Activated gamma-delta T cell treated with anti-CD3 and anti-CD28 coated beads, Interleukin-2, amount 50 U/mL, for 16 hours (primary cell): ENCODE measurements around the gene RAD51B.

Experiments used
- DNase-seq: peaks from one replicate; pipeline ENCODE4 v3.0.0-alpha.2; 2020; ENCODE audit warnings: low read depth

RAD51B gene

DNA sequence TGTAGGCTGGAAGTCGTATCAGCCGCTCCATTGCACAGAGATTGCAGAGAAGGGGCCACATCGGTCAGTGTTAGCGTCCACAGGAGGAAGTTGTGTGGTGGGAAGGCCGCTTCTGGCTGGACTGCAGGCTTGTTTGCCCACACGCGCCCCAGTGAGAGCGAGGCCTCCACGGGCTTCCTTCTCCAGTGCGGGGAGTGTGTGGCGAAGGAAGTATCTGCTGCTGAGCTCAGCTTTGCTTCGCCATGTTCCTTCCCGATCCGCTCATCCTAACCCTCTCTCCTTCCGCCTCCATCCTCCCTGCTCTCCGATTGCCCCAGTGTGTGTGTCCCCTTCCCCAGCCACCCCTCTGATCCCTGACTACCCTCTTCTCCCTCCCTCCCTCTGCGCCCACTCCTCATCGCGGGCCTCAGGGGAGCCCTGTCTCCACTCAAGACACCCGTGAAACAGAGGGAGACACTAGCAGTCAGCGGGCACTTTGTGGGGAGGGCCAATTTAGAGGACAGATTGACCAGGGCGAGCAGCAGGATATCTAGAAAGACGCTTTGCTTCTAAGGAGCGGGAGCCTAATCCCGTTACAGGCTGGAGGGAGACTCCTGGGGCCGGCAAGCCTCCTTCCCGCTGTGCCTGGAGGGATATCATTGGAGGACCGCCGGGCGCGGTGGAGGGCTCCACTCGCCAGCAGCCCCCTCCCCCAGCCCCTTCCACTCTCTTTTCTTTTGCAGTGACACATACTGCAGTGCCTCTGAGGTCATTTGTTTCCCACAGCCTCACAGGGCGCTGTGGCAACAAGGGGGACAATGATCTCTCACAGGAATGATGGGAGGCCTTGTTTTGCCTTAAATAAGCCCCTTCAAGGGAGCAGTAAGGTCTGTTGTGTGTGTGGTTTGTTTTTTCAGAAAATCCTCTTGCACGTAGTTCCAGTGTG lies 544.5 kb downstream of the RAD51B start:
- no peak for DNase-seq

DNA sequence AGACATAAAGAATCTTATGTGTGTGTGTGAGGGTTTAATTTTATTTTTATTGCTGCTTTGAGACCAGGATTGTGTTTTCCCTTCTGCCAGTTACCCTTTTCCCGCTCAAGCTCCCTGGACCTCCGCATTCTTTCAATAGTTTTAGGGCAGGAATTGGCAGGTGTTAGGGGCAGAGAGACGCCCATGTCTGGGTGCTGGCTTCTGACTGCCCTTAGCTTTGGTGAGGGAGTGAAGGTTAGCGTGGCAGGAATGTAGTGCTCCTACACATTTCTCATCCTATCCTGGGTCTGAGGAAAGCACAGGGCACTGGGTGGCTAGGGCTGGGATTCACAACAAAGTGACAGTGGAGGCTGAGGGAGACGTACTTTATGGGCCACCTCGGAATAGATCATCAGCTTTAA lies 545.2 kb downstream of the RAD51B start:
- no peak for DNase-seq

DNA sequence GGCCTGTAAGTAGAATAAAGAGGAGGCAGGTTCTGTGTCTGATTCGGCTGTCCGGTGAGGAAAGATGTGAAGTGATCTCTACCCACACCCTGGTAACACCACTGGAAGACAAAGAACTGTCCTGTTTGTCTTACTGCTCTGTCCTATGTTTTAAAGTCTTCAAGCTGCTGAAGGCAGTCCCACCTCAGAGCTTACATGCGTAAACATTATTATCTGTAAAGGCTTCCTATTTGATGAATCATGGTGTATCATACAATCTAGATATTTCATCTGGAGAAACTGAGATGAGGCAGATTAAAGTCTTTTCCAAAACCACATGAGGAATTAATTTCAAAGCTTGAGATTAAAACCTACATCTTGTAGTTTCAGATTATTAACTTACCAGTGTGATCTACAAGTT lies 545.6 kb downstream of the RAD51B start:
- DNase-seq: no peak

DNA sequence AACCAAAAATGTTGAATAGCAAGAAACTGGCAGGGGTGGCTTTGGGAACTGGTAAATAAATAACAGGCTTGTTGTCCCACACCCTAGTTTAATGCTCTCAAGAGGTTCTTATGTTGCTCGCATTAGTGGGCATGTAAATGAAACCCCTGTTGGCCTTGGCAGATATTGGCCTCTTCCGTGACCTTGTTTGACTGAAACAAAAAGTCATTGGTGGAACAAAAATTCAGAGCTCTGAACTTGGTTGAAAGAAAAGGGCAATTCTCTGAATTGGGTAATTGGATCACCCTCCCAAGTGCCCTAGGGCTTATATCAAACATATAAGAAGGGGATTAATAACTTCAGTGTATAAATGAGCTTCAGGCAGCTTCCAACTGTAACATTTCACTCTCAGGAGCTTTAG lies 547.1 kb downstream of the RAD51B start:
- DNase-seq: no peak

DNA sequence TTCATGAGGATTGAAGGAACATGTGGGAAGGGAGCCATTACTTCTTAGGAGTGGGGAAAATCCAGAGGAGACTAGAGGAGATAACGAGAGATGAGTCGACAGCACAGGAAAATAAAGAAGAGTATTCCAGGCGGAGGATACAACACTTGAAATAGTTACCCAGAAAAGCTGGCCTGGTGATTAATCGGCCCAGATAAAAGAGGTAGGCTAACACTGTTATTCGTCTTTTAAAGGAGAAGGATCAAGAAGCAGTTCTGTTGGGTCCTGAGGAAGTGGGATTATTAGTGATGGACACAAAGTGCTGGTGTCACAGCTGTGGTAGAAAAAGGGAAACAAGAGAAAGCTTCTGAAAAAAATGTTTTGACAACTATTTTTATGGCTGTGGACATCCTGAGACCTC lies 548.0 kb downstream of the RAD51B start:
- no peak for DNase-seq

DNA sequence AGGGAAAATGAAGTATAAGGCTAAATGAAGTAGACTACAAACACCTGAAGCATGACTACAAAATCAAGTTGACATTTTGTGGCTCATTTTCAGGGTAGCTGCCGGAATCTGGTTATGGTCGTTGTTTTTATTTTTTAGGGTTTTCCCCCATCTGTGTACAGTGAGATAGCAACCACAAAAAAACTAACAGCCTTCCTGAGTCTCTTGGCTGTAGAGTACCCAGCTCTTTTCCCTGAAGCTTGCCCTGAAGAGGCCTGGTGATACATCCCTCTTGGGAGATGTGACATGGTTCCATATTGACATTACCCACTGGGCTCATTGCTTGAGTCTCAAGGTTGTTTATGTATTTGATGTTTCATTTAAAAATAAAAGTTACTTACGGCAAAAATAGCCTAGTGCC lies 549.3 kb downstream of the RAD51B start:
- DNase-seq: no peak

DNA sequence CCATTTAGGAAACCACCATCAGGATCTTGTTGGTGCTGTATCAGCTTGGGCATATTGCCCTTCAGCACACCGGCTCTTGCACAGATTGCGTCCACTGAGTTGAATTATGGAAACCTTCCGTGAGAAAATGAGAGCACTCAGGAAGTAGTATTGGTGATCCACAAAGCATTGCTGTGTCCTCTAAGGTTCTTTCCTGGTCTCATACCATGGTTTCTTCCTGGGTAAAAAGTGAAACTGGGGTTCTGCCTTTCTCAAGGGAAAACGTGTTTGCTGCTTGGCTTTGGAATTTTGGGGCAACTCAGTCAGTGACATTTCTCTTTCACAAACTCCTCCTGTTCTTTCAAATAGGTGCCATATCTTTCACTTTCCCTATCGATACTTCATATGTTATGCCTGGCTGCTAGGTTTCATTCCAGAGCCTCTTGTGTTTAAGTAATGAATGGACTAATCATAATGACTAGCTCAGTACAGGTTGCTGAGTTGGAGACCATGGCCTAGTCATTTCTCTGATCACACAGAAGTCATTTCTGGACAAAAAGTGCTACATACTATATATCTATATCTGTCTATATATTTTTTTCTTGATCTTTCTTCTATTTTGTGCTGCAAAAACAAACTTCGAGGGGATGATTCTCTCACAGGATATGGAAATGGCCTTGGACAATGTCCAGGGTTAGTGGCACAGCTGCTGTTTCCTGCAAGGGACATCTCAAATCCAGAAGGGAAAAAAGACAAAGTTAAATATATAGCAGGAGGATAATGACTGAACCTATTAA lies 549.9 kb downstream of the RAD51B start:
- no peak for DNase-seq

DNA sequence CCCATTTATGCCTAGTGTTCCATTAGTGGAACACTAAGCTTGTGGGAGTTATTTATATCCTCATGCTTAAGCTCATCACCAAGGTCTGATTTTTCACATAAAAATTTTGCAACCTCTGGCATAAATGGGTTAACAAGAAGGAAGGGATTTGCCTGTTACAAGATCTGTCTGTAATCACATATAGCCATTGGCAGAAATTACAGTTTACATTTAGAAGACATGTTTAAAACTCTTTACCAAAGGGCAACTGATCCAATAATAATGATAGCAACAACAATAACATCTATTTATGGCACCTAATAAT lies 550.4 kb downstream of the RAD51B start:
- no peak for DNase-seq

DNA sequence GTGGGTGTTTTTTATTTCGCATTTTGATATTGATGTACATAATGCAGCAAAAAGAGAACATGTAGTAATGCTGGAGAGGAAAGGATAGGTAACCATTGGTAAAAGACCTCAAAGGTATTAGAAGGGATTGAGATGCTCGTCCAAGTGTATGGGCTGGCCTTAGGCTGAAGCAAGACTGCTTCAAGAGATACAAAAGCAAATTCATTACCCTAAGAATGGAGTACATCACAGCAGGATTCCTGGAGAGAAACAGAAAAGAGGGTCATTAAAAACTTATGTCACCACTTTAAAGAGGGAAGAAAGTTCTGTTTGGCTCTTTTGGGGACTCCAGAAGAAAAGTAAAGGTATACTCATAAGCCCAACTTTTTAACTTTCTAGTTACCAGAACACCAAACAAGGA lies 552.8 kb downstream of the RAD51B start:
- no peak for DNase-seq

DNA sequence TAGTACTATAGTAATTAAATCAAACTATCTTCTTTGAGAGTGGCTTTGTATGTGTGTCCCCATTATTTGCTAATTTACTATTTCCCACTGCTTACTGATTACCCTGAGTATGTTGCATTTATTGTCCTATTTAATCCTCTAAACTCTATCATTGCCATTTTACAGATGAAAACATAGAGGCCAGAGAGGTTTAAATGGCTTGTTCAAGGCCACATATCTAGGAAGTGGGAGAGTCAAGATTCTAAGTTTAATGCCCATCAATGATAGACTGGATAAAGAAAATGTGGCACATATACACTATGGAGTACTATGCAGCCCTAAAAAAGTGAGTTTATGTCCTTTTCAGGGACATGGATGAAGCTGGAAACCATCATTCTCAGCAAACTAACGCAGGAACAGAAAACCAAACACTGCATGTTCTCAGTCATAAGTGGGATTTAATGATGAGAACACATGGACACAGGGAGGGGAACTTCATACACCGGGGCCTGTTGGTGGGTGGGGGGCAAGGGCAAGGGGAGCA lies 553.6 kb downstream of the RAD51B start:
- no peak for DNase-seq

DNA sequence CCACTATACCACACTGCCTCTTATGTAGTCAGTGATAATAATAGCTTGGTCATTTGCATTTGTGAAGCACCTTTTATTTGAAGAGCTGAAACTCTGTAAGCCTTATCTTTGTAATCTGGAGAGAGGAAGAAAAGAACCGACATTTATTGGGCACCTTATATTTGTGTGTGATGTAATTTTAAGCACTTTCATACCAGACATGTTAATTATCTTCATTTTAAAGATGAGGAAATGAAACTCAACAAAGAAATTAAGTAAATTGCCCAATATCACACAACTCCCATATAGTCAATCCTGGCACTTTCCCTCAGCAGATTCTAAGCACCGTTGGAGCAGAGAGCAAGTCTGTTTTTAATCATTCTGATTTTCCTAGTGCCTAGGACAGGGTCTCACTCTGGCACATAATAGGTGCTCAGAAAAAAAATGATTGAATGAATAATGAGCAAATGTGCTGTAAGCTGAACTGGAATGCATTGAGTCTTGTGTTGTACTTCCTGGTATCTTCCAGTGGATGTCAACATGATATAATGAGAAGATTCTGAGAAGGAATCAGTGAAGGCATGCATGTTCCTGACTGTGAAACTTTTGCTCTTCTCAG lies 554.4 kb downstream of the RAD51B start:
- no peak for DNase-seq

DNA sequence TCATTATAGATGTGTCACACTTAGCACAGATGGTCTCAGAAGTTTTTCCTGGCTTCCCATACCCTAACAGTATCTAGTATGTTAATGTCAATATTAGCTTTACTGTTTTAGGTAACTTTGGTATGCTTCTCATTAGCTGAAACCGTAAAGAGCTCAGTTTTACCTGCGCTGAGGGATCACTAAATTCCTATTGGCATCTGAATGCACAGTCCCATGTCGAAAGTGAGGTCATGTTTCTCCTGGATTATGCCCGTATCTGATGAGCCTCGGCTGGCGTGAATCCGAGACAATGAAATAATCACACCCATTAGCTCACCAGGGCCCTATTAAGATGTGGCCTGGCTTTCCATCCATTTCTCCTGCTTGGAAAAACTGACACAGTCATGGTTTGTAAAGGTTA lies 555.1 kb downstream of the RAD51B start:
- no peak for DNase-seq

DNA sequence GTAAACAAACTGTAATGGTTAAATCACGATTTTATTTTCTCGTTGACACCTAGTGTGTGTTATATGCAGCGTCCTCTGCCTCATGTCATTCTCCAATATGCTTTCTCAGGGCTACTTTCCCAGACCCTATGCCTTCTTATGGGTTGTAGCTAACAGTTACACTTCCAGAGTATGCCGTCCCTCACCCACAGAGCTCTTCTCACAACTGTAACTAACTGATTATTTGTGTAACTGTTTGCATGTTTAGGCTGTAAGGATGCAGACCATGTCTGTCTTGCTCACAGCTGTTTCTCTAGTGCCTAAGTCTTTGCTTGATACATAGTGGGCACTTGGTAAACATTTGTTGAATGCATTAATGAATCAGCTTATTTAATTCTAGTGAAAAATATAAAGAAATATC lies 555.8 kb downstream of the RAD51B start:
- no peak for DNase-seq

DNA sequence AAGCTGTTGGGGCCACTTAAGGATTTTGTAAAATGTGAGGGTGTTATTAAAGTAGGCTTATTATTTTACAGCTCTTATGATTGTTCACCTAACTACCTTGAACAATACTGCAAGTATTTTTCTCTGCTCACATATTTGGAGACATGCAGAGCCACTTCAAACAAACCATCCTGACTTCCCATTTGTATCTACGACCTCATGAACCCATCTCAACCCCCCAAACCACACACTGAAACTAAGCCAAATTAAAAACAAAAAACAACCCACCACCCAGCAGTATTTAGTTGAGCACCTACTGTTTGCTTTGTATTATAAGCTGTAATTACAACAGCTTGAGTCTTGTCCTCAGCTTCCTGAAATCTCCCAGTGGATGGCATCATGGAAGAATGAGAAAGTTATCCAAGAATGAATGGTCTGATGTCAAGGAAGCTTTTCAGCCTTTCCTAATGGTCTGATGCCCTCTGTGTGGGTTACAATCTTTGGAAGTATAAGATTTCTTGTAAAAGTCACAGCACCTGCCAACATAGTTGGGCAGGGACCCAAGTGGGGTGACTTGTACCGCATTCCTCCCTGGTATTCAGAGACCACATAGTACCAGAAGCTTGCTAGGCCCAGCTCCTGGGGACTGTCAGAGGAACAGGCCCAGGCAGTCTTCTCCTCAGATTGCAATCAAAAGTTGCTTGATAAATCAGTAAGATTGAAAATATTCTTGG lies 556.6 kb downstream of the RAD51B start:
- DNase-seq: no peak

DNA sequence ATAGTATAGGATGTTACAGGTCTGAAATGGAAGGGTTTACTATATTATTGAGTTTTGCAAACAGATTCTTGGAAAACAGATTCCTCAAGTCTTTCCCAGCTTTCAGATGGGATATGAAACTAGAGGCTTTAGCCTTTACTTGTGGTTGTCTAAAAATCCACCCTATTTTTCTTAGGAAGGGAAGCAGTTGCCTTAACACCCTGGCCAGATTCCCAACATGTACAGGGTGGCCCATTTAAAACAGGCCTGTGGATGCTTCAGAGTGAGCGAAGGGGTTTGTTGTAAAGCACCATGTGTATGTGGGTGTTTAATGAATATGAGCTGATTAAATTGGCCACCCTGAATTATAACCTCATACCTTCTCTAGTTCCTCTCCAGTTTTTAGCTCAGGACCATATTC lies 557.4 kb downstream of the RAD51B start:
- no peak for DNase-seq

DNA sequence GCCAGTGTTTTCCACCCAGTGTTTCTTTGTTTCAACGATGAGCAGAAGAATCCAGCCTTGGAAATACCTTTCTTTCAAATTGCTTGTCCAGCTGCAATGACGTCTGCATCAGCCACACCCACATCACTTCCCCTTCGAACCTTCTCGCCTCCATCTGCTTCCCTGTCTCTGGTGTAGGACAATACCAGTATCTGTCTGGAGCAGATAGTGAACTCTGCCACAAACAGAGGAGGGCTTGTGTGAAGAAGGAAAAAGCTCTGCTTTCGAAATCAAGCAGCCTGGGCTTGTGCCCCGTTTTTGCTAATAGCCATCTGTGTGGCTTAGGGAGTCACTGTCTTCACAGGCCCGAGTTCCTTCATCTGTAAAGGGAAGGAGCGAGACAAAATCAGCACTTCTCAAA lies 557.9 kb downstream of the RAD51B start:
- no peak for DNase-seq

DNA sequence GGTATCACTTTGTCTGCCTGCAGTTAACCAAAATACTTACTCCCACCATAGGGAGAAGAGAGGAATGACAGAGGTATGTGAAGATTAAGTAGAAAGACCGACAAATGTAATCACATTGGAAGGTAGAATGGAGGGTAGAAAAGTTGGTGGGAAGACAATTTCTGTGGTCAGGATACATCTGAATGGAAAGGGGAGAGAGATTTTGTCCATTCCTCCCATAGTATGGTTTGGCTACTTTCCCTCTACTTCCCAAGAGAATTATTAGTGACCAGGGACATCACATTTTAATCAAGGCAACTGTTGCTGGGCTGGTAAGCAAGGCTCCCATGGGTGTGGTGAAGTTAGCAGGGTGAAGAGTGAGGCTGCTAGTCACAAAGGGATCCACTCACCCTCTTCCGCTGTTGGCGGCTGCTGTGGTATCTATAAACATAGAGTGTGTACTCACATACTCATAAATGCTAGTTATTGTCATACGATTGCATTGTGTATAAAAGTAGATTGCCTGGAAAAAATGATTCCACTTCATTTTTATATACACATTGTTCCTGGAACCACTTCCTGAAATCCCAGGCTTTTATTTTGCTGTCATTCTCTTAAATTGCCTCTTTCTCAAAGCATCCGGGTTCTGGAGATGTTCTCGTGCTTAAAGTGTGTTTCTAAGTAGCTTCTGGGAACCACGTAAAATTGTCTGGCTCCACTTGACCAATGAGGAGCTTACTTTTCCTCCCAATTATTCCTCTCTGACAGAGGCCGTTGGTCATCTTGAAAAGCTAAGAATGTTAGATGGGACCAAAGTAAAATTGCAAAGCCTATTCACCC lies 560.1 kb downstream of the RAD51B start:
- no peak for DNase-seq

DNA sequence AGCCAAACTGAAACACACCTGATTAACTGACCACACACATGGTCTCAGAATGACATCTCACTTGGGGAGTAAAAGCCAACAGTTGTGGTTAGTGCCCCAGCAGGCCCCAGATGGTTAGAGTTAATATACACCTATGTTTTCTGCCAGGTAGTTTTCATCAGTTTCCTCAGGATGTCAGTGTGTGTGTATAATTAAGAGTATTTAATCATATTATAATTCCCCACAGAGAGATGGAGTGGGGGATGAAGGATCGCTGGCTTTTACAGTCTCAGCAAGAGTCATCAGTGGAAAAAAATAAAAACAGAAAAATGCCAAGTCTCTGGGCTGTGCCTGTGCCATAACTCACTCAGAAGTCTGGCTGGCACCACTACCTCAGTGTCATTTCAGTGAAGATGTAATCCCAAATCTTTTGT lies 560.8 kb downstream of the RAD51B start:
- no peak for DNase-seq

DNA sequence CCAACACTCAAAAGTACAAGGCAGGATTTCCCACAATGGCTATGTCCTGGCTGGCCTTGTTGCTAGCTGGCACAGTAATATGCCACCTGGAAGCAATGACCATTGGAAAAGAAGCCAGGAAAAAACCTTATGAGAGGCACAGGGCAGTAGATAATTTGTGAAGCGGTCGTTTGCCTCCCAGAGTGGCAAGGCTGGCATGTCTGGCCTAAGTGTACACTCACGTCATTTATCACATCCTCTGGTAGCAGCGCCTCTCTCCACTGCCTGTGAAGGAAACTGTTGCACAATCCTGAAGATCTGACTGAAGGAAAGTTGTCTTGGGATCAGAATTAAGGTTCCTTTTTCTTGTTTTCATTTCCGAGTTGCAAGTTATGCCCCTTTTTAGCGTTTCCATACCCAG lies 564.8 kb downstream of the RAD51B start:
- no peak for DNase-seq

DNA sequence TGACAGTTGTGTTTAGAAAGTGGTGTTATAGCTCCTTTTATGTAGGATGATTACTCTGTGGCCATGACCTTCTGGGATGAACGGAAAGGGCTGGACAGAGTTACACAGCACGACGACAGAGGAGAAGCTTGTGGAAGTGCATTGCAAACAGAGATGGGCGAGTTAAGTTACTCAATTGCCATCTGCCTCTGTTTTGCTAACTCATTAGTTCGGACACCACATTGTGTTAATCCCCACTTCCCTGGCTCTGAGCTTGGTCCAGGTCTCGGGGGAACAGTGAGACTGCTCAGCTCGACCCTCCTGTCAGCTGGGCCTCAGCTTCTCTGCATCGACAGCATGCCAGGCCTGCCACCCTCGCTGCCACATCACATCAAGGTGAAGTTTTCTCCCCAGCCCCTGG lies 565.3 kb downstream of the RAD51B start:
- no peak for DNase-seq

DNA sequence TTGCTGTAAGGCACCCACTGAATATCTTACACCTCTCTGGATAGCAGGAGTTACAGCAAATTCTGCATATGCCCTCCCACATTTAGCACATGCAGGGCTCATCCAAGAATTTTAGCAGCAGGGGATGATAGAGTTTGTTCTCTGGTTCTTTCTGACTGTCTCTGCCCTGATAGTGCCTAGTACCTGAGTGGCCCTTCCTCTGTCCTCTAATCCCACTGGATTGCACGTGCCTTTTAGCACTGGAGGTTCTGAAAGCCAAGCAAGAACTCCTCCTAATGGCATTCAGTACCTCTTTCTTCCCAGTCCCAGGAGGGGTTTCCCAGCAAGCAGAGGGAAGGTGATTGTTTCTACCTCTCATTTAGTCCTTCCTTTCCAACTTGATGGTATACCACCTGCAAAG lies 566.9 kb downstream of the RAD51B start:
- no peak for DNase-seq
